Posterior cingulate gyrus (tissue), 11 donors: ENCODE data around the gene ZNF436.
A peak's percentile ranks its signal among the peaks of the same experiment; 100 is the strongest.
"Not testable (repeated sequence)": the region's sequence is repeated elsewhere in the genome, so short reads cannot be mapped to it uniquely, and the experiment has no call there.

Experiments
- DNase-seq, 10 donors: peaks; one replicate each; pipeline versions ENCODE4 v3.0.0 to v3.0.0-alpha.2; 2020 to 2021; ENCODE audit warnings: mixed read lengths in 3 of 10
- intact Hi-C: fragments of 100-400 bp; cut with DNase I; formaldehyde crosslinking; loops from one replicate; pipeline ENCODE4 v1.15.1; 2023

Gene ZNF436

DNA sequence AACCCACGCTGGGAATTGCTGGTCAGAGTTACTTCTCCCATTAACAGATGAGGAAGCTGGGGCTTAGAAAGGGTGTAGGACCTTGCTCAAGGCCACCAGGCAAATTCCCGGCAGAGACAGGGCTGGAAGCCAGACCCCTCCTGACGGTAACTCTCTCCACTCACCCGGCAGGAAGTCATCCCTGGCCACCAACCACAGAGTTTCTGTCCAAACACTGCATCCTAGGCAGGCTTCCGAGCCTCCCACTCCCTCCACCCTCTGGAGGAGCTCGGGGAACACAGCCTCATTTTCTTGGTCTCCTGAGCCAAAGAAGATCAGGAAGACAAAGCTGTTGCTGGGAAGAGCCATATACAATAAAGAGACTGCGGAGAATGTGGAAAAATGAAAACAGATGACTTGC is 25.0 kb upstream of the ZNF436 start:
- peak in 9 of 10 donors; percentile 12 to 92 (median 62) for DNase-seq
- intact Hi-C loops: no loop called here

DNA sequence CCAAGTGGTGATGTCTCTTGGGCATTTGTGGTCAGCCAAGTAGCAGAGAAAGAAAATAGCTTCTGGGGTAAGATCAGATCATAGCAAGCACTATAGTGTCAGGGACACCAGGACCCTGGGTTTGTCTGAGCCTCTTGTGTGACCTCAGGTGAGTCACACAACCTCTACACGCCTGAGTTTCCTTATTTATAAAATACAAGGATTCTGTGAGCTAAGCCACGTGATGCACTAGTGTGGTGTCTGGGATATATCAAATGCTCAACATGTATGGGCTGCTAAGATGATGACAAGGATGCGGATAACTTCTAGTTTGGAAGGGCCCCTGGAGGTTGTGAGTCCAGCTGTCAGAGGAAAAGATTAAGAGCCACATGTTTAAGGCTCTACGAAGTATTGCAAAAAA is 24.5 kb upstream of the ZNF436 start:
- peak in 1 of 10 donors; percentile 9 for DNase-seq
- intact Hi-C loops: no loop called here

GRCh38 chr1:23393706-23394105 is 24.1 kb upstream of the ZNF436 start:
- intact Hi-C loops: no loop called here
- peak in 1 of 10 donors; percentile 83 for DNase-seq

GRCh38 chr1:23392125-23392855 is 22.7 kb upstream of the ZNF436 start:
- peak in 1 of 10 donors; percentile 2 for DNase-seq
- intact Hi-C loops: no loop called here

- intact Hi-C loops: no loop called here
- DNase-seq: peak in 2 of 10 donors; percentile 37 to 57
Observed at GRCh38 chr1:23389837-23390321, 20.2 kb upstream of the ZNF436 start.

- DNase-seq: peak in 1 of 10 donors; percentile 55
- intact Hi-C loops: no loop called here
Observed at GRCh38 chr1:23387494-23387893, 17.9 kb upstream of the ZNF436 start.

- intact Hi-C loops: no loop called here
- DNase-seq: no peak
Observed at GRCh38 chr1:23385119-23385621, 15.5 kb upstream of the ZNF436 start.

- intact Hi-C loops: no loop called here
- DNase-seq: no peak
Observed at GRCh38 chr1:23384312-23385058, 14.8 kb upstream of the ZNF436 start.

DNA sequence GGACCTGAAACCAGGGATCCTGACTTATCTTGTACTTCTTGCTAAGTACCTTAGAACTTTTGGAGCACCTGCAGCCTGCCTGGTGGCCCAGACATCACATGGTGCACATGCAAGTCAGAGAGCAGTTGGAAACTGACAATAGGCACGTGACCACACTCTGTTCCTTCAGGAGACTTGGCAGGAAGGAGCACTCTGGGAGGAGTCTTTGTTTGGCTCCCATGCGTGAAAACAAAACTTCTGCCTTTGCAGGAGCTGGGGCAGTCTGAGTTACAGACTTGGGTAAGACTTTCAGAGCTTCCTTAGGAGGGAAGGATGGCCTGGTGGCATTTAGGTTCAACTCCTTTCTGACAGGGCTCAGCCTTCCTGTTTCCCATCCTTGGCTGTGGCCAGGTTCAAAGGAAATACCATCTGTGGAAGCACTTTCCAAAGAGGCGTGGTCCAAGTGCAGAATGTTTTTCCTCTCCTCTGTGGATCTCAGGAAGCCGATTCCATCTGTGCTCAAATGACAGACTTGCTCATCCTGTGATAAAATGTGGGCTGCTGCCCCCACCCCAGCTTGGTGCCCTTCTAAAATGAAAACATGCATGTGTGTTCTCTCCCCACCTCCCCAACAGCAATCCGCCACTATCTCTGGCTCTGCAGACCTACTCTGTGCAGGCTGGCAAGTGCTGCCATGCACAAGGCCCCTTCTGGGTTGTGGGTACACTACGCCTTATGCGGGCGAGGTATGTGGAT is 14.1 kb upstream of the ZNF436 start:
- peak in 1 of 10 donors; percentile 40 for DNase-seq
- intact Hi-C loops: no loop called here

- DNase-seq: peak in 1 of 10 donors; percentile 1
- intact Hi-C loops: no loop called here
Observed at GRCh38 chr1:23381233-23381885, 11.7 kb upstream of the ZNF436 start.

DNA sequence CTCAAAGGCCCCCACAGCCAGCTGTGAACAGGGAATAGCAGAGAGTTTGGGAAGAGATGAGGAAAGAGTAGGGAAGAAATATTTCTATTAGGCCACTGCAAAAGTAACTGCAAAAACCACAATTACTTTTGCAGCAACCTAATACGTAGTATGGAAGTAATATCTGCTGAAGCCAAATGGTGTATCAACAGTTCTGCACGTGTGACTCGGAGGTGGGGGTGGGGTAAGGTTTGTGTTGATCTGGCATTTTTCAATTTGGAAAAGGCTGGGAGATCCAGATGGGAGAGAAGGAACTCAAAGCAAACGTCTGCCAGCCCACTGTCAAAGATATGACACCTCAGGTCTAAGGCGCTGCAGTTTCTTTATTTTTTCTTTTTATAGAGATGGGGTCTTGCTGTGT is 11.1 kb upstream of the ZNF436 start:
- intact Hi-C loops: no loop called here
- no peak for DNase-seq

GRCh38 chr1:23380236-23380635 is 10.6 kb upstream of the ZNF436 start:
- DNase-seq, intact Hi-C loops: not testable (repeated sequence)

DNA sequence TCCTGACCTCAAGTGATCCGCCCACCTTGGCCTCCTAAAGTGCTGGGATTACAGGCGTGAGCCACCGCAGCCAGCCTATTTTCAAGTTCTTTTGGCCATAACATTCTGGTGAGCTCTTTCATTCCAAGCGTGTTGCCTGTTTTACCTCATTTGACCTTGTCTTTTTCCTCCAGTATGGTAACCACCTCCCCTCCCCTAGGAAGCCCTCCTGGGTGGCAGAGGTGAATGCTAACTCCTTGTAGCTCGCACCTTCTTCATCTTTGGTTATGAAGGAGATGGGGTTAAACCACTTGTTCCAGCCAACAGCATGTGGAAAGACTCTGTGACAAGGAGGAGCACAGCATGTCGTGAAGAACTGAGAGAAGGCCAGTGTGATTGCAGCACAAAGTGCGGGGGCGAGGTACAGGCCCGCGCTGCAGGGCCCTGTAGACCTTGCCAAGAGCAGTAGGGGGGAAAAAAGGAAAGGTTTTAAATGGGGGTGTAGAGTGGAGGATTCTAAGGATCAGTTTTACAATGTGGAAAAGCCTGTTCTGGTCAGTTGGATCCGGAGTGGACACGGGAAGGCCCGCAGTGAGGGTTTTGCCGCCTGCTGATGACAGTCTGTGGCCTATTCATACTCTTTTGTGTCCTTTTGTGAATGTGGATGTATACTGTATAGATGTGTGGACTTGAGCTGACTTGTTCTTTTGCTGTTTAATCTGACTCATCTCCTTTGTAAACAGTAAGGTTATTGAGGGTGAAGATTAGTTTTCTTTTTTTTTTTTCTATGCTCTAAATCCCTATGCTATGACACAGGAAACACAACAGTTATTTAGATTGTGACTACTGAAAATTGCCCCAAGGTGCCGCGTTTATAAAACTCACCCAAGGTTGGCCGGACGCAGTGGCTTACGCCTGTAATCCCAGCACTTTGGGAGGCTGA is 7.5 kb upstream of the ZNF436 start:
- intact Hi-C loops: no loop called here
- DNase-seq: peak in 2 of 10 donors; percentile 23 to 86

DNA sequence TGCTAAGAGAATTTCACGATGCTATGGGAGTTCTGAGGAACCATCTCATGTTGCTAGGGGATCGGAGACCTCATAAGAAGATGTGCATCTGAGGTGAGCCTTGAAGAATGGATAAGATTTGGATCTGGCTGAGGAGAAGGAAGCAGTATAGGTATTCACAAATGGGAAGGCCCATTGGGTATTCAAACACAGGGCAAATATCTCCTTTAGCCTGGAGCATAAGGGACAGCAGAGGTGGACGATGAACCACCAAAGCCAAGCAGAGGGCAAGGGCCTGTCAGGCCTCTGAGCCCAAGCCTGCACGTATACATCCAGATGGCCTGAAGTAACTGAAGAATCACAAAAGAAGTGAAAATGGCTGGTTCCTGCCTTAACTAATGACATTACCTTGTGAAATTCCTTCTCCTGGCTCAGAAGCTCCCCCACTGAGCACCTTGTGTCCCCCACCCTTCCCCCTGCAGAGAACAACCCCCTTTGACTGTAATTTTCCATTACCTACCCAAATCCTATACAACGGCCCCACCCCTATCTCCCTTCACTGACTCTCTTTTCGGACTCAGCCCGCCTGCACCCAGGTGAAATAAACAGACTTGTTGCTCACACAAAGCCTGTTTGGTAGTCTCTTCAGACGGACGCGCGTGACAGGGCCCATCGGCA is 4.6 kb upstream of the ZNF436 start:
- peak in 1 of 10 donors; percentile 45 for DNase-seq
- intact Hi-C loops: not testable (repeated sequence)

- peak in 5 of 10 donors; percentile 47 to 89 (median 70) for DNase-seq
- intact Hi-C loops: no loop called here
Observed at GRCh38 chr1:23371987-23372880, 2.6 kb upstream of the ZNF436 start.

DNA sequence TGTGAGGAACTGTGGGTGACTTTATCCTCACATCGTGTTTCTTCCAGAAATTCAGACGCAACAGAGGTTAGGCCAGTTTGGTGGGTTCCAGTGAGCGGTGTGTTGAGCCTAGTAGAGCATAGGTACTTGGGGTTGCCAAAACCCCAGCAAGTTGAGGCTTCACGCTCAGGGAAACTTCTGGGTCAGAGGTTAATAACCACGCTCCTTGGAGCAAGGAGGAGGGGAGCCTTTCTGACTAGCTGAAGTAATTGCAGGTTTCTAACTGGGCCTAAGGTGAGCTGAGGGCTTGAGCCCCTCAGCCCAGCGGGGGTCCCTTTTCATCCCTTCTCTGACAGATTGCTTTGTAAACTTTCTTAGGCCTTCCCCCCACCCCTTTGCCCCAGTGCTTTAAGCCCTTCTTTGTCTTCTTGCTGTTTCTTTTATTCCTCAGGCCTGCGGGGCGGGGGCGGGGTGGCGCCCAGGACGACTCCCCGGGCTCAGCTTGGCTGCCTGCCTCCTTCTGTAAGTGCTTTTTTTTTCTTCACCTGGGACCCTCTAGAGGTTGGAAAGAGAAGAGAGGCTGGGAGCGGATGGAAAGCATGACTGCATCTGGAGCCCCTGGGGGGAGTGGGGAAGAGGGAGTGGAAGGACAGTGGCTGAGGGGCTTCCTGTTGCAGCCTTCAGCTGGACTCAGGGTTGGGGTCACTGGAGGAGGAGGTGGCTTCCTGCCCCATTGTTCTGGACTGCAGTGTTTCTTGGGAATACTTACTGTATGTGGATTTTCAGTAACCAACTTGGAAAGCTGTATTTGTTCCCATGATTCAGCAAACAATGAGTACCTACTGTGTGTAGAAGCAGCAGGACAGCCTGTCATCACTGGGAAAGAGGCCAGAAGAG is 1.3 kb upstream of the ZNF436 start:
- peak in 1 of 10 donors; percentile 57 for DNase-seq
- intact Hi-C loops: no loop called here

- peak in 1 of 10 donors; percentile 20 for DNase-seq
- intact Hi-C loops: no loop called here
Observed at GRCh38 chr1:23370330-23370708, 683 bp upstream of the ZNF436 start.
